CD4-positive, alpha-beta T cell treated with Interferon gamma for 1 hour (primary cell): Measurements from ENCODE around the gene AATK.
A peak's percentile ranks its signal among the peaks of the same experiment; 100 is the strongest.

ENCODE experiments used
- DNase-seq: peaks from one replicate; pipeline ENCODE4 v3.0.0-alpha.2; 2020

AATK gene

GRCh38 chr17:81179861-81180260, 13.8 kb upstream of the AATK start:
- DNase-seq: no peak

- no peak for DNase-seq
Observed at GRCh38 chr17:81179220-81179619, 13.2 kb upstream of the AATK start.

- no peak for DNase-seq
Observed at GRCh38 chr17:81178136-81179091, 12.4 kb upstream of the AATK start.

- DNase-seq: no peak
Observed at GRCh38 chr17:81176666-81177065, 10.6 kb upstream of the AATK start.

- no peak for DNase-seq
Observed at GRCh38 chr17:81173762-81174155, 7.7 kb upstream of the AATK start.

- no peak for DNase-seq
Observed at GRCh38 chr17:81173052-81173761, 7.2 kb upstream of the AATK start.

- DNase-seq: no peak
Observed at GRCh38 chr17:81171941-81172340, 5.9 kb upstream of the AATK start.

- DNase-seq: no peak
Observed at GRCh38 chr17:81170727-81171494, 4.9 kb upstream of the AATK start.

- no peak for DNase-seq
Observed at GRCh38 chr17:81169870-81170309, 3.9 kb upstream of the AATK start.

GRCh38 chr17:81167638-81168037, 1.6 kb upstream of the AATK start:
- DNase-seq: no peak

GRCh38 chr17:81167194-81167524, 1.1 kb upstream of the AATK start:
- DNase-seq: no peak

GRCh38 chr17:81165246-81166032, 582 bp downstream of the AATK start, which contains the start of gene PVALEF:
Gene PVALEF, plus strand, starts transcription at chr17:81165507. Its CDS starts 15,720 bp downstream, at chr17:81181227.
- DNase-seq: no peak

- no peak for DNase-seq
Observed at GRCh38 chr17:81164371-81165245, 1.4 kb downstream of the AATK start.

- no peak for DNase-seq
Observed at GRCh38 chr17:81163703-81164370, 2.2 kb downstream of the AATK start.

GRCh38 chr17:81163051-81163695, 2.8 kb downstream of the AATK start:
- no peak for DNase-seq

- no peak for DNase-seq
Observed at GRCh38 chr17:81162491-81162890, 3.5 kb downstream of the AATK start.

- DNase-seq: no peak
Observed at GRCh38 chr17:81161972-81162371, 4.0 kb downstream of the AATK start.

- DNase-seq: no peak
Observed at GRCh38 chr17:81161536-81161935, 4.5 kb downstream of the AATK start.

- no peak for DNase-seq
Observed at GRCh38 chr17:81160747-81161453, 5.1 kb downstream of the AATK start.

- peak; percentile 33 for DNase-seq
Observed at GRCh38 chr17:81160306-81160705, 5.7 kb downstream of the AATK start.
